Fibroblast of lung (primary cell): ENCODE measurements around the gene LYPD1. TPM values are rescaled to one million over a fixed set of nuclear protein-coding genes. Genes with fewer than 3 reads are reported as not detected.

Source experiments
- DNase-seq, 2 donors: peaks; one replicate each; pipeline versions ENCODE4 v3.0.0 to v3.0.0-alpha.2; 2010; ENCODE audit warnings: low read depth in 2 of 2
- H2AFZ ChIP-seq: 2 replicates; pipeline ENCODE4 v1.5.1; 2012; ENCODE audit warnings: low read length, control low read depth, inconsistent platforms
- H3K27ac ChIP-seq: 2 replicates; pipeline ENCODE4 v1.5.1; 2011; ENCODE audit warnings: low read length, control low read depth; ENCODE audit not compliant: insufficient read depth
- H3K27me3 ChIP-seq: 2 replicates; pipeline ENCODE4 v1.5.1; 2011; ENCODE audit warnings: mild to moderate bottlenecking, low read length; ENCODE audit not compliant: control insufficient read depth, insufficient read depth
- H3K36me3 ChIP-seq: 2 replicates; pipeline ENCODE4 v1.5.1; 2011; ENCODE audit warnings: low read length; ENCODE audit not compliant: control insufficient read depth, insufficient read depth
- H3K4me1 ChIP-seq: 2 replicates; pipeline ENCODE4 v1.5.1; 2011; ENCODE audit warnings: low read length; ENCODE audit not compliant: control insufficient read depth, insufficient read depth; ENCODE audit errors: extremely low read depth
- H3K4me2 ChIP-seq: 2 replicates; pipeline ENCODE4 v1.5.1; 2011; ENCODE audit warnings: low read length, control low read depth; ENCODE audit not compliant: insufficient read depth; ENCODE audit errors: extremely low read depth
- H3K4me3 ChIP-seq, 4 experiments: fragments of 200-600 bp in 1 of 4; sonication (generic) in 1 of 4; replicated peaks in 1 of 4; 2 replicates each; pipeline ENCODE4 v1.5.1; 2011 to 2016; ENCODE audit warnings: low read length in 4 of 4, low read depth in 3 of 4, mild to moderate bottlenecking in 3 of 4, control low read depth in 2 of 4, inconsistent platforms in 1 of 4, mixed read lengths in 1 of 4; ENCODE audit not compliant: insufficient read depth in 1 of 4; ENCODE audit errors: control extremely low read depth in 1 of 4
- H3K79me2 ChIP-seq: 2 replicates; pipeline ENCODE4 v1.5.1; 2012; ENCODE audit warnings: mild to moderate bottlenecking, low read length, inconsistent platforms; ENCODE audit not compliant: control insufficient read depth, insufficient read depth
- H3K9ac ChIP-seq: 2 replicates; pipeline ENCODE4 v1.5.1; 2011; ENCODE audit warnings: mild to moderate bottlenecking, low read length, control low read depth; ENCODE audit not compliant: insufficient read depth
- H3K9me3 ChIP-seq: 2 replicates; pipeline ENCODE4 v1.5.1; 2012; ENCODE audit warnings: low read depth, low read length; ENCODE audit not compliant: control insufficient read depth, insufficient read depth
- H4K20me1 ChIP-seq: 2 replicates; pipeline ENCODE4 v1.5.1; 2011; ENCODE audit warnings: low read length; ENCODE audit not compliant: control insufficient read depth, insufficient read depth; ENCODE audit errors: extremely low read depth
- CTCF ChIP-seq, 2 donors: IDR thresholded peaks in 1 of 2; conservative IDR thresholded peaks in 1 of 2; 1 replicate in 1 of 2; 2 replicates in 1 of 2; pipeline ENCODE4 v1.5.1; 2011 to 2012; ENCODE audit warnings: low read length in 2 of 2, control low read depth in 1 of 2, inconsistent platforms in 1 of 2, low read depth in 1 of 2, mild to moderate bottlenecking in 1 of 2
- EZH2 ChIP-seq: IDR thresholded peaks from 2 replicates; pipeline ENCODE4 v1.5.1; 2012; ENCODE audit warnings: low read length, control low read depth, mild to moderate bottlenecking; ENCODE audit errors: missing control alignments
- polyA plus RNA-seq, 2 donors: library from polyadenylated mRNA; depleted of rRNA in 1 of 2; stranded (reverse) in 1 of 2; unstranded in 1 of 2; fragments of >200 nt; gene quantifications; 2 replicates each; pipeline ENCODE4 v1.2.1, GENCODE V29; 2011 to 2012; ENCODE audit warnings: missing spikeins in 1 of 2
- total RNA-seq: library from RNA; depleted of rRNA; stranded (reverse); fragments of >200 nt; gene quantifications from 2 replicates; pipeline ENCODE4 v1.2.1, GENCODE V29; 2014

The LYPD1 gene
- total and polyA plus RNA-seq, 2 donors (not counting 1 experiment from before 2014, with no cell fraction given), result 0.17 to 4.3 TPM

GRCh38 chr2:132615329-132616085, 54.5 kb downstream of the LYPD1 start:
- no peaks in the 10 kb centered on the region for H3K9me3 ChIP-seq
- H2AFZ ChIP-seq, result no peak overlapping the region
- TF ChIP-seq EZH2, result no peak
- TF ChIP-seq CTCF (conservative IDR thresholded peaks at IDR 0.05 in 1 of 2, IDR thresholded peaks at IDR 0.05 in 1 of 2; ENCODE audit: low read depth in 1 of 2, low read length in 2 of 2), result no peak
- H3K79me2 ChIP-seq, result no peaks in the 10 kb centered on the region
- H3K9ac ChIP-seq, result no peak overlapping the region
- no peak overlapping the region for H3K4me3 ChIP-seq
- H3K27ac ChIP-seq, result no peak overlapping the region
- H3K4me2 ChIP-seq, result no peak overlapping the region
- DNase-seq, result no peak
- H4K20me1 ChIP-seq, result no peaks in the 10 kb centered on the region
- no peaks in the 10 kb centered on the region for H3K4me1 ChIP-seq
- H3K27me3 ChIP-seq, result no peaks in the 10 kb centered on the region
- H3K36me3 ChIP-seq, result no peaks in the 10 kb centered on the region

DNA sequence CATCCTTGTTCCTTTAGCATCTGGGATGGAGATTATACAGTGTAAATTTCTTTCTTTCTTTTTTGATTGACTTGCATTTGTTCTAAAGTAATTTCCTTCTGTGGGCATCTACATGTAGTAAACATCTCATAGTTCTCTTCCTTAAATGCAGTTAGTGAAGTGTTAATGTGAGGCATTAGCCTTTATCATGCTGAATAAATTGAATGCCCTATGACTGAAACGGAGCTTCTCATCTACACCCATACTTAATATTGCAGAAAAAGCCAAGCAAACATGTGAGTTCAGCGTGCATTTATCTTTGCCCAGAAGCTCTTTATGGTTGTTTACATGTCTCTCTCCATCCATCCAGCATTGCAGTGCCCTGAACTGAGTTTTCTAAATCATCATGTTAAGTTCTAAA, 58.3 kb downstream of the LYPD1 start:
- no peak overlapping the region for H3K9ac ChIP-seq
- no peaks in the 10 kb centered on the region for H3K36me3 ChIP-seq
- H3K9me3 ChIP-seq, result no peaks in the 10 kb centered on the region
- no peaks in the 10 kb centered on the region for H4K20me1 ChIP-seq
- H3K4me2 ChIP-seq, result no peak overlapping the region
- no peak for TF ChIP-seq CTCF (conservative IDR thresholded peaks at IDR 0.05 in 1 of 2, IDR thresholded peaks at IDR 0.05 in 1 of 2; ENCODE audit: low read depth in 1 of 2, low read length in 2 of 2)
- no peak for TF ChIP-seq EZH2
- H3K79me2 ChIP-seq, result no peaks in the 10 kb centered on the region
- no peak overlapping the region for H3K4me3 ChIP-seq
- no peaks in the 10 kb centered on the region for H3K4me1 ChIP-seq
- DNase-seq, result no peak
- no peak overlapping the region for H3K27ac ChIP-seq
- H2AFZ ChIP-seq, result no peak overlapping the region
- H3K27me3 ChIP-seq, result no peaks in the 10 kb centered on the region

GRCh38 chr2:132609101-132609890, 60.7 kb downstream of the LYPD1 start:
- H3K4me1 ChIP-seq, result no peaks in the 10 kb centered on the region

More at GRCh38 chr2:132609101-132609890, 60.7 kb downstream of the LYPD1 start:
- TF ChIP-seq EZH2 (no peak), CTCF (conservative IDR thresholded peaks at IDR 0.05 in 1 of 2, IDR thresholded peaks at IDR 0.05 in 1 of 2; ENCODE audit: low read depth in 1 of 2, low read length in 2 of 2) (no peak)
- no peak overlapping the region for H3K9ac ChIP-seq
- no peak for DNase-seq
- no peaks in the 10 kb centered on the region for H3K36me3 ChIP-seq
- no peak overlapping the region for H3K4me3 ChIP-seq
- H3K9me3 ChIP-seq, result no peaks in the 10 kb centered on the region
- no peaks in the 10 kb centered on the region for H4K20me1 ChIP-seq
- H2AFZ ChIP-seq, result no peak overlapping the region
- H3K4me2 ChIP-seq, result no peak overlapping the region
- no peaks in the 10 kb centered on the region for H3K27me3 ChIP-seq
- H3K27ac ChIP-seq, result no peak overlapping the region
- H3K79me2 ChIP-seq, result no peaks in the 10 kb centered on the region
